Breast epithelium (tissue), 3 donors: ENCODE data around the gene DYNLRB2.

ENCODE experiments used
- POLR2A ChIP-seq: fragments of 450-650 bp; IDR thresholded peaks from one replicate; pipeline ENCODE4 v1.6.1; 2016; ENCODE audit warnings: antibody characterized with exemption, mild to moderate bottlenecking, moderate library complexity
- POLR2AphosphoS5 ChIP-seq, 3 donors: sonication (generic); formaldehyde crosslinking; IDR thresholded peaks; one replicate each; pipeline ENCODE4 v1.6.1; 2017; ENCODE audit warnings: antibody characterized with exemption in 3 of 3
- TF ChIP-seq, protein P1 (sequence below), 3 donors: fragments of 450-650 bp; IDR thresholded peaks; one replicate each; pipeline ENCODE4 v1.5.1; 2016 to 2017; ENCODE audit warnings: antibody characterized with exemption in 3 of 3, mild to moderate bottlenecking in 3 of 3, moderate library complexity in 3 of 3

- no peak for TF ChIP-seq POLR2A
- TF ChIP-seq, protein P1, sequence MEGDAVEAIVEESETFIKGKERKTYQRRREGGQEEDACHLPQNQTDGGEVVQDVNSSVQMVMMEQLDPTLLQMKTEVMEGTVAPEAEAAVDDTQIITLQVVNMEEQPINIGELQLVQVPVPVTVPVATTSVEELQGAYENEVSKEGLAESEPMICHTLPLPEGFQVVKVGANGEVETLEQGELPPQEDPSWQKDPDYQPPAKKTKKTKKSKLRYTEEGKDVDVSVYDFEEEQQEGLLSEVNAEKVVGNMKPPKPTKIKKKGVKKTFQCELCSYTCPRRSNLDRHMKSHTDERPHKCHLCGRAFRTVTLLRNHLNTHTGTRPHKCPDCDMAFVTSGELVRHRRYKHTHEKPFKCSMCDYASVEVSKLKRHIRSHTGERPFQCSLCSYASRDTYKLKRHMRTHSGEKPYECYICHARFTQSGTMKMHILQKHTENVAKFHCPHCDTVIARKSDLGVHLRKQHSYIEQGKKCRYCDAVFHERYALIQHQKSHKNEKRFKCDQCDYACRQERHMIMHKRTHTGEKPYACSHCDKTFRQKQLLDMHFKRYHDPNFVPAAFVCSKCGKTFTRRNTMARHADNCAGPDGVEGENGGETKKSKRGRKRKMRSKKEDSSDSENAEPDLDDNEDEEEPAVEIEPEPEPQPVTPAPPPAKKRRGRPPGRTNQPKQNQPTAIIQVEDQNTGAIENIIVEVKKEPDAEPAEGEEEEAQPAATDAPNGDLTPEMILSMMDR (IDR thresholded peaks at IDR 0.05): no peak
- no peak for TF ChIP-seq POLR2AphosphoS5 (IDR thresholded peaks at IDR 0.05)
These were observed 4.6 kb upstream of the DYNLRB2 start for GRCh38 chr16:80536238-80536637.
